K562 (cell line): ENCODE measurements around the gene ENOSF1. TPM values are rescaled to one million over a fixed set of nuclear protein-coding genes. Genes with fewer than 3 reads are reported as not detected.

Source experiments
- ATAC-seq: fragments of 200-7000 bp; cut with Tn5 transposase; 3 replicates; pipeline ENCODE4 v1.9.1; 2020; ENCODE audit warnings: moderate library complexity
- BruUV-seq: library from RNA; stranded (reverse); fragments of 400-500 nt; replicated peaks from 2 replicates; lab custom pipeline; 2021; lab: Mats Ljungman, UMichigan
- CTCF ChIA-PET: fragments of 300-600 bp; formaldehyde crosslinking; extraction: SDS; loops from one replicate; lab custom pipeline; 2021; ENCODE audit warnings: low intra/inter-chr PET ratio; lab: Yijun Ruan, JAX
- POLR2A ChIA-PET: fragments of 300-600, 350-650 bp; sonication (Branson Sonifier 250); formaldehyde crosslinking; extraction: SDS; loops from one replicate; lab custom pipeline; 2021; ENCODE audit warnings: antibody characterized with exemption, inconsistent platforms; lab: Yijun Ruan, JAX
- DNase-seq, 4 experiments: peaks; one replicate each; pipeline versions ENCODE4 v3.0.0 to v3.0.0-alpha.2; 2011 to 2018; ENCODE audit warnings: low spot score in 3 of 4, mixed read lengths in 3 of 4; ENCODE audit errors: extremely low read depth in 1 of 4
- FAIRE-seq: peaks from 2 replicates; lab custom pipeline; 2011; peaks lifted over from hg19 to GRCh38; lab: Jason Lieb, UNC
- H2AFZ ChIP-seq: 2 replicates; pipeline ENCODE4 v1.6.0; 2011; ENCODE audit warnings: low read depth, low read length, control low read depth, inconsistent platforms
- H3K27ac ChIP-seq: fragments of 200-600 bp; 3 replicates; pipeline ENCODE4 v1.8.0; 2011; ENCODE audit warnings: low read depth, mild to moderate bottlenecking, control low read depth, inconsistent platforms, low read length, moderate library complexity, mixed read lengths; ENCODE audit errors: extremely low read depth
- H3K27me3 ChIP-seq, 2 experiments: fragments of 300-600 bp in 1 of 2; 2 replicates in 1 of 2; 3 replicates in 1 of 2; pipeline versions ENCODE4 v1.6.0 to v1.8.0; 2011; ENCODE audit warnings: inconsistent platforms in 2 of 2, low read length in 2 of 2, mild to moderate bottlenecking in 1 of 2, mixed read lengths in 1 of 2, moderate library complexity in 1 of 2; ENCODE audit not compliant: control insufficient read depth in 2 of 2, insufficient read depth in 2 of 2
- H3K36me3 ChIP-seq: fragments of 300-600 bp; 3 replicates; pipeline ENCODE4 v1.8.0; 2011; ENCODE audit warnings: mild to moderate bottlenecking, low read length, inconsistent platforms; ENCODE audit not compliant: control insufficient read depth, insufficient read depth
- H3K4me1 ChIP-seq, 2 experiments: fragments of 200-600 bp in 1 of 2; replicated peaks in 1 of 2; 2 replicates in 1 of 2; 3 replicates in 1 of 2; pipeline versions ENCODE4 v1.5.1 to v1.8.0; 2011; ENCODE audit warnings: inconsistent platforms in 2 of 2, low read length in 2 of 2, mild to moderate bottlenecking in 1 of 2, mixed read lengths in 1 of 2, moderate library complexity in 1 of 2; ENCODE audit not compliant: control insufficient read depth in 2 of 2, insufficient read depth in 2 of 2
- H3K4me2 ChIP-seq: 2 replicates; pipeline ENCODE4 v1.6.1; 2011; ENCODE audit warnings: low read length, control low read depth, inconsistent platforms, mixed read lengths; ENCODE audit not compliant: insufficient read depth
- H3K4me3 ChIP-seq: fragments of 200-600 bp; sonication (generic), shearing (Covaris generic); 2 replicates; pipeline ENCODE4 v1.5.1; 2016; ENCODE audit warnings: control low read depth, inconsistent platforms
- H3K79me2 ChIP-seq: fragments of 200-600 bp; 3 replicates; pipeline ENCODE4 v1.8.0; 2011; ENCODE audit warnings: low read length, inconsistent platforms; ENCODE audit not compliant: control insufficient read depth, insufficient read depth
- H3K9ac ChIP-seq, 2 experiments: 2 replicates each; pipeline versions ENCODE4 v1.6.0 to v1.6.1; 2011; ENCODE audit warnings: low read depth in 2 of 2, low read length in 2 of 2, control low read depth in 1 of 2, inconsistent platforms in 1 of 2, mild to moderate bottlenecking in 1 of 2, mixed read lengths in 1 of 2; ENCODE audit not compliant: insufficient read depth in 1 of 2
- H3K9me1 ChIP-seq: one replicate; pipeline ENCODE4 v1.6.0; 2011; ENCODE audit warnings: inconsistent platforms, mild to moderate bottlenecking, low read length, moderate library complexity; ENCODE audit not compliant: control insufficient read depth, insufficient read depth
- H3K9me3 ChIP-seq: replicated peaks from 2 replicates; pipeline ENCODE4 v1.5.1; 2011; ENCODE audit warnings: low read depth, low read length, inconsistent platforms; ENCODE audit not compliant: control insufficient read depth, insufficient read depth
- H4K20me1 ChIP-seq: replicated peaks from 2 replicates; pipeline ENCODE4 v1.6.1; 2011; ENCODE audit warnings: low read length, inconsistent platforms, mixed read lengths; ENCODE audit not compliant: control insufficient read depth, insufficient read depth
- ATF6 ChIP-seq: sonication (generic); formaldehyde crosslinking; IDR thresholded peaks from 2 replicates; pipeline ENCODE4 v1.4.0; 2020; ENCODE audit warnings: mild to moderate bottlenecking, missing genetic modification reagents
- ETV5 ChIP-seq: sonication (generic); formaldehyde crosslinking; IDR thresholded peaks from 2 replicates; pipeline ENCODE4 v1.4.0; 2020; ENCODE audit warnings: low read depth, mild to moderate bottlenecking, missing genetic modification reagents
- GABPB1 ChIP-seq: sonication (generic); formaldehyde crosslinking; IDR thresholded peaks from 2 replicates; pipeline ENCODE4 v1.8.0; 2022; ENCODE audit warnings: mild to moderate bottlenecking, missing genetic modification reagents
- HMBOX1 ChIP-seq: sonication (generic); IDR thresholded peaks from 2 replicates; pipeline ENCODE4 v1.6.1; 2016
- NR2C1 ChIP-seq, 2 experiments: fragments of 450-650 bp; IDR thresholded peaks; 2 replicates each; pipeline ENCODE4 v1.6.1; 2017; ENCODE audit warnings: mild to moderate bottlenecking in 2 of 2, antibody characterized with exemption in 1 of 2, inconsistent platforms in 1 of 2, missing compliant biosample characterization in 1 of 2, missing genetic modification characterization in 1 of 2
- NR2C2 ChIP-seq, 2 experiments: fragments of 200-800 bp in 1 of 2; sonication (Bioruptor generic) in 1 of 2; sonication (generic) in 1 of 2; formaldehyde crosslinking in 1 of 2; IDR thresholded peaks; 2 replicates each; pipeline versions ENCODE4 v1.6.1 to v1.8.0; 2016 to 2022; ENCODE audit warnings: mild to moderate bottlenecking in 1 of 2, missing compliant biosample characterization in 1 of 2, missing genetic modification characterization in 1 of 2, missing genetic modification reagents in 1 of 2
- ZNF232 ChIP-seq: sonication (generic); formaldehyde crosslinking; IDR thresholded peaks from 2 replicates; pipeline ENCODE4 v1.8.0; 2022; ENCODE audit warnings: mild to moderate bottlenecking, missing genetic modification reagents
- WGBS: fragments of 100-300 bp; shearing (Covaris generic); methylation state at CpG from one replicate; pipeline ENCODE4 v1.1.6; 2016; ENCODE audit warnings: low coverage, mixed read lengths; ENCODE audit not compliant: insufficient coverage; ENCODE audit errors: missing lambda C conversion rate; 5-methylcytosine and 5-hydroxymethylcytosine counted together
- in situ Hi-C: fragments of 300-500 bp; cut with MboI; formaldehyde crosslinking; loops from 4 replicates; pipeline ENCODE4 v1.15.0; 2018; ENCODE audit warnings: inconsistent platforms, mixed read lengths
- intact Hi-C: fragments of 100-400 bp; cut with micrococcal nuclease; formaldehyde crosslinking; loops from 2 replicates; pipeline ENCODE4 v1.14.2; 2022
- polyA plus RNA-seq, 8 experiments: library from polyadenylated mRNA; depleted of rRNA in 4 of 8; stranded (reverse) in 5 of 8; unstranded in 3 of 8; fragments of >200 nt; fragmentation: Nextera tagmentation in 2 of 8; fragmentation: Illumina TruSeq in 1 of 8; extraction: Ambion mirVana in 2 of 8; extraction: Trizol in 1 of 8; gene quantifications; 2 replicates each; pipeline versions ENCODE4 v1.2.1 to v1.2.3, GENCODE V29; 2011 to 2014; ENCODE audit warnings: inconsistent platforms in 1 of 8, missing spikeins in 1 of 8
- total RNA-seq, 7 experiments: library from RNA; depleted of rRNA in 6 of 7; stranded (reverse); fragments of >200 nt in 6 of 7; fragmentation: Illumina TruSeq in 2 of 7; extraction: Trizol in 2 of 7; gene quantifications; 2 replicates each; pipeline versions ENCODE4 v1.2.1 to v1.2.3, GENCODE V29; 2011 to 2021; ENCODE audit warnings: low replicate concordance in 1 of 7

The ENOSF1 gene
- total and polyA plus RNA-seq, 9 of the 15 experiments (the other 6 are each of a cell fraction or from before 2014, with no cell fraction given) = 15.5 to 66.4 (median 46.5) TPM

DNA sequence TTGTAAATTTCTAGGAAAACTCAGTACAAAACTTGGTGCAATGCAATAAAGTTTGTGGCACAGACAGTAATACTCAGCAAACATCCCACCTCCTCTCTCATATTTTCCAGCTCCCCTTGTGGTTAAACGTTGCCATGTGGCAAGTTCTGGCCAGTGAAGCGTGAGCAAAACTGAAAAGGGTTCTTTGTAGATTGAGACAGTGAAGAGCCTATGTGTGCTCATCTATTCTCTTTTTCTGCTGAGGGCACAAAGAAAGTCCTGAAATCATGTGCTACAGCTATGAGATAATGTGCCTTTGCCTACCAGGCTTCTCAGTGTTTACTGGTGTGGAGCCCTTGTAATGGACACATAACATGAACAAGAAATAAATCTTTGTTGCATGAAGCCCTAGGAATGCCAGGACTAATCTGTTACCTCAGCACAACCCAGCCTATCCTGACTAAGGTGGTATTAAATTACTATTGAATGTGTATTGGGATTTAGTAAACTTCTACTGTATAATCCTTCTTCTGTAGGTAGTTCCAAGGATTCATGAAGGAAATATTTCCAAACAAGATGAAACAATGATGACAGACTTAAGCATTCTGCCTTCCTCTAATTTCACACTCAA is 67.9 kb downstream of the ENOSF1 start (continued):
- TF ChIP-seq ETV5 (CRISPR knock-in tag) = no peak
- TF ChIP-seq HMBOX1 = no peak
- TF ChIP-seq ATF6 (CRISPR knock-in tag) = no peak

- no TSS peak for BruUV-seq
Measured at GRCh38 chr18:641224-641623, 71.2 kb downstream of the ENOSF1 start.

More at GRCh38 chr18:641224-641623, 71.2 kb downstream of the ENOSF1 start:
- Histone ChIP-seq H3K79me2 (no peaks in the 10 kb centered on the region), H3K4me3 (no peak overlapping the region), H3K4me1 (no peaks in the 10 kb centered on the region), H3K9me1 (no peaks in the 10 kb centered on the region), H3K4me2 (no peak overlapping the region), H3K27ac (no peak overlapping the region), H3K9ac (no peak overlapping the region), H4K20me1 (no peaks in the 10 kb centered on the region), H3K27me3 (no peaks in the 10 kb centered on the region), H2AFZ (peak overlapping the region; percentile 37; the same call in 1 of the 2 replicates), H3K36me3 (no peaks in the 10 kb centered on the region), H3K9me3 (no peaks in the 10 kb centered on the region)
- ATAC-seq (no peak), FAIRE-seq (no peak), DNase-seq (no peak)
- TF ChIP-seq NR2C2 (CRISPR knock-in tag; IDR thresholded peaks at IDR 0.05) (peak; percentile 92), NR2C2 (tag; IDR thresholded peaks at IDR 0.05) (peak; percentile 73), GABPB1 (peak; percentile 81), NR2C1 (IDR thresholded peaks at IDR 0.05) (peak; percentile 92), NR2C1 (tag; IDR thresholded peaks at IDR 0.05) (peak; percentile 88), ZNF232 (no peak)
- intact Hi-C loops = no loop called here
- POLR2A ChIA-PET = interaction anchor here (1.7 to 2.0 kb wide), 3 partner anchors 10 to 16 kb away, joined by 6 to 16 read pairs (median 10); partner anchors contain the start of gene TYMS
- CTCF ChIA-PET = no interaction called here
- in situ Hi-C loops = no loop called here
- 47% methylated on average over 6 of the region's 6 CpGs for WGBS
